Measurements from ENCODE around the gene KCNJ12. TPM values are rescaled to one million over a fixed set of nuclear protein-coding genes. Genes with fewer than 3 reads are reported as not detected.

KCNJ12 gene
- total and polyA plus RNA-seq, 4 donors = 0.67 to 6.6 (median 2.5) TPM

GRCh38 chr17:21357696-21358656 lies 18.2 kb upstream of the KCNJ12 start:
- no peak for DNase-seq
- Histone ChIP-seq H3K9ac (ENCODE audit: insufficient read depth in 1 of 2, low read length in 2 of 2) (no peak overlapping the region), H3K4me3 (no peak overlapping the region), H3K4me1 (ENCODE audit: control insufficient read depth in 5 of 5, insufficient read depth in 5 of 5, low read length in 5 of 5) (peaks cover 0 to 7% (median 0%) of the 10 kb centered on the region in 5 donors), H3K36me3 (ENCODE audit: control insufficient read depth in 4 of 4, insufficient read depth in 4 of 4, low read length in 4 of 4) (no peaks in the 10 kb centered on the region), H3K9me3 (ENCODE audit: control insufficient read depth in 4 of 4, insufficient read depth in 3 of 4, low read length in 3 of 4) (no peaks in the 10 kb centered on the region), H3K27me3 (ENCODE audit: control insufficient read depth in 3 of 3, insufficient read depth in 3 of 3, low read length in 2 of 3) (no peaks in the 10 kb centered on the region), H3K27ac (ENCODE audit: low read depth in 1 of 2, low read length in 1 of 2) (no peak overlapping the region)
- TF ChIP-seq CTCF (IDR thresholded peaks at IDR 0.05; ENCODE audit: control extremely low read depth, extremely low read depth) = no peak
- ATAC-seq (ENCODE audit: insufficient read depth, low FRiP score) = no peak
- 65 to 72% methylated on average over 9 to 10 of the region's 10 CpGs for WGBS, 2 donors

- WGBS, 2 donors = 60 to 75% methylated on average over 12 of the region's 12 CpGs
- Histone ChIP-seq H3K27me3 (ENCODE audit: control insufficient read depth in 3 of 3, insufficient read depth in 3 of 3, low read length in 2 of 3) (no peaks in the 10 kb centered on the region), H3K4me3 (no peak overlapping the region), H3K9me3 (ENCODE audit: control insufficient read depth in 4 of 4, insufficient read depth in 3 of 4, low read length in 3 of 4) (no peaks in the 10 kb centered on the region), H3K4me1 (ENCODE audit: control insufficient read depth in 5 of 5, insufficient read depth in 5 of 5, low read length in 5 of 5) (peaks cover 0 to 7% (median 0%) of the 10 kb centered on the region in 5 donors), H3K36me3 (ENCODE audit: control insufficient read depth in 4 of 4, insufficient read depth in 4 of 4, low read length in 4 of 4) (no peaks in the 10 kb centered on the region), H3K27ac (ENCODE audit: low read depth in 1 of 2, low read length in 1 of 2) (no peak overlapping the region), H3K9ac (ENCODE audit: insufficient read depth in 1 of 2, low read length in 2 of 2) (no peak overlapping the region)
- ATAC-seq (ENCODE audit: insufficient read depth, low FRiP score) (no peak), DNase-seq (peak in 1 of 3 donors; percentile 14)
- TF ChIP-seq CTCF (IDR thresholded peaks at IDR 0.05; ENCODE audit: control extremely low read depth, extremely low read depth) = no peak
Observed at GRCh38 chr17:21358682-21359482, 17.3 kb upstream of the KCNJ12 start.

- ATAC-seq (ENCODE audit: insufficient read depth, low FRiP score) (no peak), DNase-seq (no peak)
- H3K4me3 ChIP-seq = no peak overlapping the region
- no peaks in the 10 kb centered on the region for H3K27me3 ChIP-seq (ENCODE audit: control insufficient read depth in 3 of 3, insufficient read depth in 3 of 3, low read length in 2 of 3)
- H3K27ac ChIP-seq (ENCODE audit: low read depth in 1 of 2, low read length in 1 of 2) = no peak overlapping the region
- H3K9ac ChIP-seq (ENCODE audit: insufficient read depth in 1 of 2, low read length in 2 of 2) = no peak overlapping the region
- H3K4me1 ChIP-seq (ENCODE audit: control insufficient read depth in 5 of 5, insufficient read depth in 5 of 5, low read length in 5 of 5) = peaks cover 0 to 7% (median 0%) of the 10 kb centered on the region in 5 donors
- H3K36me3 ChIP-seq (ENCODE audit: control insufficient read depth in 4 of 4, insufficient read depth in 4 of 4, low read length in 4 of 4) = no peaks in the 10 kb centered on the region
- WGBS, 2 donors = 81 to 83% methylated on average over 9 of the region's 9 CpGs
- H3K9me3 ChIP-seq (ENCODE audit: control insufficient read depth in 4 of 4, insufficient read depth in 3 of 4, low read length in 3 of 4) = no peaks in the 10 kb centered on the region
- no peak for TF ChIP-seq CTCF (IDR thresholded peaks at IDR 0.05; ENCODE audit: control extremely low read depth, extremely low read depth)
Observed at GRCh38 chr17:21359483-21359840, 16.7 kb upstream of the KCNJ12 start.
